Activated naive CD4-positive, alpha-beta T cell treated with anti-CD3 and anti-CD28 coated beads, Interleukin-2, amount 50 U/mL, for 16 hours (primary cell): Measurements from ENCODE around the gene FER1L5.

ENCODE experiments used
- DNase-seq: peaks from one replicate; pipeline ENCODE4 v3.0.0-alpha.2; 2020

Gene FER1L5

DNA sequence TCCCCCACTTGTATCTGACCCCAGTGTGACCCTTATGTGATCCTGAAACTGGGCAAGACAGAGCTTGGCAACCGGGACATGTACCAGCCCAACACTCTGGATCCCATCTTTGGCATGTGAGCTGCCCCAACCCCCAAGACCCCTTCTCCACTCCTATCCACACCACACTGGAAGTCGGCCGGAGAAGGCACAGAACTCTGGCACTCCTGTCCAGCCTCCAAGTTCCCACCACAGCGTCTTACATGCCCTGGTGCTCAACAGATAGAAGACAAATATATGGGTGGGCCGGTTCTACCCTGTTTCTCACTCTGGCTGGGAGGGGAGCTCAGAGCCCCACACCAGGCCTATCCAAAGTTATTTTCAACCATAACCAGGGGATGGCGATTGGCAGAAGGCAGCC is 56.5 kb downstream of the FER1L5 start:
- DNase-seq = no peak

DNA sequence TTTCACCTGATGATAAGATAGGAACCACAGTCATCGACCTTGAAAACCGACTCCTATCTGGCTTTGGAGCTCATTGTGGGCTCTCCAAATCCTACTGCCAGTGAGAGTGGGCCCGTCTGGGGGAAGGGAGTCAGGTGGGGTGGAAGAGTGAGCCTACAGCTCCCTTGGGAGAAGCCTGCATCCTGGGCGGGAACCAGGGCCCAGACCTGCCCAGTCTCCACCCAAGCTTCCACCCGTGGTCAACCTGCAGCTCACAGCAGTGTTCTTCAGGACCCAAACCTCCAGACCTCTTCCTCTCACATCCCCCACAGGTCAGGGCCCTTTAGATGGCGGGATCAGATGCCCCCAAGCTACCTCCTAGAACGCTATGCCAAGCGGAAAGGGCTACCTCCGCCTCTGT is 57.1 kb downstream of the FER1L5 start:
- DNase-seq = no peak

DNA sequence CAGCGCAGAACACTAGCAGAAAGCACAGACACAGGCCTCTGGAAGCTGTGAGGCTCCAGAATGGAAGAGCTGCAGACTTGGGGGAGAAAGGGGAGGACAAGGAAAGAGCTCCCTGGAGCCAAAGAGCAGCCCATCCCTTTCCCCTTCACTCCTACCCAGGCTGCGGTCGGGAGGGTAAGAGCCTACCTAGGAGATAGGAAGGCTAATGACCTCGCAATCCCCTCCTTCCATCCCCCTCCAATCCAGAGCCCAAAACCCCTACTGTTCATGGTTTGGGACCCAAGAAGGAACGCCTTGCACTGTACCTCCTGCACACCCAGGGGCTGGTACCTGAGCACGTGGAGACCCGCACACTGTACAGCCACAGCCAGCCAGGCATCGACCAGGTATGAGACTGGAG is 57.5 kb downstream of the FER1L5 start:
- DNase-seq = no peak

DNA sequence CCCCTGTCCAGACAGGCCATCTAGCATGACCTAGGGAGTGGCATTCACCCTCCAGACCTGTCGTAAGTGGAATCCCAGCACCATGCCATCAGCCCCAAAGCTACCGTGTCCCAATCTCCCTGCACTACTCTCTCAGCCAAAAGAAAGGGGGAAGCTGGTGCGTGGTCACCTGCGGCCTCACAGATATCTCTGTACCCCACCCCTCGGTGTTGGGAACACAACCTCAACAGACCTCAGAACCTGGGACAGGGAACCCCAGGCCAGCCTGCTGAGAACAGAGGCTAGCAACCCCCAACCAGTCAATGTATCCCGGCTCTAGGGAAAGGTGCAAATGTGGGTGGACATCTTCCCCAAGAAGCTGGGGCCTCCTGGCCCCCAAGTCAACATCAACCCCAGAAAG is 59.1 kb downstream of the FER1L5 start:
- DNase-seq = no peak

DNA sequence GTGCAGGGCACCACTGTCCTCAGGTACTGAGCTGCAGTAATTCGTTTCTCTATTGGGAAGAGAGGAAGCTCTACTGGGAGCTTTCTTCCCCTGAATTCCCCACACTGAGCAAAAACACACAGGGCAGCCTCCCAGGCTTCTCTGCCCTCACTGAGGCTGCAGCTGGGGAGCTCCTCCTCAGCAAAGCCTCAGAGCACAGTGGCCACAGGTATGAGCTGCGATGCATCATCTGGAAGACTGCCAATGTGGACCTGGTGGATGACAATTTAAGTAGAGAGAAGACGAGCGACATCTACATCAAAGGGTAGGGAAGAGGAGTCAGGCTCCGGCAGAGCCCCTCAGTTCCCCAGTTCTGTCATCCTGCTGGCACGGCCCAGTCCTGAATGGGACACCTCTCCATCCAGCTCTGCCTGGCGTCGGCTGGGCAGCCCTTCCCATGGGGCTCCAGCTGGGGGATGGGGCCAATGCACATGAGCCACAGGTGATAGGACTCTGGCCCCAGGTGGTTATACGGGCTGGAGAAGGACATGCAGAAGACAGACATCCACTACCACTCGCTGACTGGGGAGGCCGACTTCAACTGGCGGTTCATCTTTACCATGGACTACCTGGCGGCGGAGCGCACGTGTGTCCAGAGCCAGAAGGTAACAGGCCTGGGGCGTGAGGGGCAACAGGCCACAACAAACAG is 59.7 kb downstream of the FER1L5 start:
- no peak for DNase-seq

DNA sequence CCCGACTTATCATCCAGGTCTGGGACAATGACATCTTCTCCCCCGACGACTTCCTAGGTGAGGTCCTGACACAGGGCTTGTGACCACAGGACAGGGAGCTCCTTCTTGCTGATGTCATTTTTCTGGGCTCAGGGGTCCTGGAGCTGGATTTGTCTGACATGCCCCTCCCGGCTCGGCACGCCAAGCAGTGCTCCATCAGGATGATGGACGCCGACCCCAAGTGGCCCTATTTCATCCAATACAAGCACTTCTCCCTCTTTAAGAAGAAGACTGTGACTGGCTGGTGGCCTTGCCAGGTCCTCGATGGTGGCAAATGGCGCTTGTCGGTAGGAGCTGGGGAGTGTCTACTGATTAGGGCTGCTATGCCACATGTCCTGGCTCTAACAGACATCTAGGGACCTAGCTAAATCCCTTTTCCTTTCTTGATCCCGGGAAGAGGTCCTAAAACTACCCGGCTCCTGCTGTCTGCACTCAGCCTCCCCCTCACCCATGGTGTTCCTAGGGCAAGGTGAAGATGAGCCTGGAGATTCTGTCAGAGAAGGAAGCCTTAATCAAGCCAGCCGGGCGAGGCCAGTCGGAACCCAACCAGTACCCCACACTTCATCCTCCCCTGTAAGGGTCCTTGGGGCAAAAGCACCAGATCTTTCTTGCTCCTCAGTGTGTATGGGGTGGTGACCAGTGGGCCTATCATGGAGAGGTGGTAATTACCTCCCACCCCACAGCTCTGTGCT is 60.6 kb downstream of the FER1L5 start:
- DNase-seq = no peak

DNA sequence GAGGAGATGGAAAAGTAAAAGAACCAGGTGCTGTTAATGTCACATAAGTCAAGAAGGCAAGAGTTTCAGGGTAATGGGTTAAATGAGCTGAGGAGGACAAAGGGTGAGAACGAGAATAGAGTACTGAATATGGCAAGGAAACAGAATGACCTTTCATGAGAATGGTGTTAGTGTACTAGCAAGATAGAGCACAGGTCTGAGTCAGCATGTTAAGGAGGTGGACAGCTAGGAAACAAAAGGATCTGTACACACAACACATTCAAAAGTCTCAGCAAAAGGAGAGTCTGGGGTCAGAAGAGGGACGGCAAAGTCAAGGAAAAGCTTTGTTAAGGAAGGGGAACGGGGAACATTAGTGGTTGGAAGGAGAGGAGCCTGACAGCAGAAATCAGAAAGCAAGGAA is 68.4 kb downstream of the FER1L5 start:
- DNase-seq = no peak

DNA sequence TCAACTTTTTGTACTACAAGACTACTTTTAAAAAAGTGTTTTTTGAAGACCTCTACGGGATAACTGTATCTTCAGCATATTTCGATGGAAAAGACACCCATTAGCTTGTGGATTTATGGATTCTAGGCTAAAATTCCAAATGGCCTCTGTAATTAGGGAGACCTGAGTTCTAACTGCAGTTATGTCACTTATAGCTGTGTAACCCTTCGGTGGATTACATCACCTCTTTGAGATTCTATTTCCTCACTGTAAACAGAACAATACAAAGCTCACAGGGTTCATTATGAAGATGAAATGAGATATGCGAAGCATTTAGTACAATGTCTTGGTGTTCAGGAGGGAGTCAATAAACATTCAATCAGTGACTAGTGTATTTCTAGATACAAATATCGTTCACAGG is 73.1 kb downstream of the FER1L5 start:
- DNase-seq = no peak

DNA sequence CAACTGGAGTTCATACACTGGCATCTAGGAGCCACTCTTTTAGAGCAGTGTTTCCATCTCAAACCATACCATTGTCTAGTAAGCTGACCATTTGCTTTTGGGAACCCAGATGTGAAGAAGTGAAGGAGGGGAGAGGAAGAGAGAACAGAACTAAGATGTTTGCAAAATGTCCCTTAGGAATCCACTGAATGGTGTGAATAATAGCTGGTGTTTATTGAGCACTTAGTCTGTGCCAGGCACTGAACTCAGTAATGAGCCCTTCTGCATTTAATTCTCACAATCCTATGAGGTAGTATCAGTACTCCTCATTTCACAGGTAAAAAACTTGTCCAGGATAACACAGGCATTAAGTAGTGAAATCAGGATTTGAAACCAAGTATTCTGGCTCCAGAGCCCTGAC is 73.8 kb downstream of the FER1L5 start:
- no peak for DNase-seq

DNA sequence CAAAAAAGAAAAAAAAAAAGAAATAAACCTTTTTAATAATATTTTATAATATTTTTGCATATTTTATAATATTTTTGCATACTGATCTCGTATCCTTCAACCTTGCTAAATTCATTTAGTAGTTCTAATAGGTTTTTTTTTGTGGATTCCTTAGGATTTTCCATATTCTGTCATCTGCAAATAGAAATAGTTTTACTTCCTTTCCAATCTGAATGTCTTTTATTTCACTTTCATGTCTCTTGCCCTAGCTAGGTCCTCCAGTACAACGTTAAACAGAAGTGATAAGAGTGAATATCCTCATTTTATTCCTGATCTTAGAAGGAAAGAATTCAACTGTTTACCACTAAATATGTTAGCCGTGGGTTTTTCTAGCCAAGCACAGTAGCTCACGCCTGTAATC is 83.6 kb downstream of the FER1L5 start:
- DNase-seq = no peak

DNA sequence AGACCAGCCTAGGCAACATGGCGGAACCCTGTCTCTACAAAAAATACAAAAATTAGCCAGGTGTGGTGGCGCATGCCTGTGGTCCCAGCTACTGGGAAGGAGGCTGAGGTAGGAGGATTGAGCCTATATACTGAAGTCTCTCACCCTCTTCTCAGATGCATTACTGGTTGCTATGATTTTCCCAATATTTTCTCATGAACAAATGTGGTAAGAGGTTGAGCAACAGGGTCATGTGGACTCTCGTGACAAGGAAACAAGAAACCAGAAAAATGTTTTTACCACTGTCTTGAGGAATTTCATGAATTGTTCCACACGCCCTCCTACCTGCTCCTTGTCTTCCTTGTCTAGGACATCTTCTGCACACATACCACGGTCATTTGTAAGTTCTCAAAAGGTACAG is 84.9 kb downstream of the FER1L5 start:
- DNase-seq = no peak

DNA sequence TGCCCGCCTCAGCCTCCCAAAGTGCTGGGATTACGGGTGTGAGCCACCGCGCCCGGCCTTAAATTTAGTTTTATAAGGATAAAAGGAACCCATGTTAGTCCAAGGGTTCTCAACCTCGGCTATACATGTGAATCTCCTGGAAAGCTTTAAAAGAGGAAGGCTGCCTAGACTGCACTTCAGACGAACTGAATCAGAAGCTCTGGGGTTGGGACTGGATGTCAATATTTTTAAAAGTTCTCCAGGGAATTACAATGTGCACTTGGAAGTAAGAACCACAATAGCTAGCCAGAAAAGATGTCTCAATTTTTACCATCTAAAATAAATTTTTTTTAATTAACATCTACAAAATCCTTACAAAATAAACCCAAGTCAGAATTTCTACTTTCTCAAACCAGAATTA is 87.2 kb downstream of the FER1L5 start:
- DNase-seq = no peak

DNA sequence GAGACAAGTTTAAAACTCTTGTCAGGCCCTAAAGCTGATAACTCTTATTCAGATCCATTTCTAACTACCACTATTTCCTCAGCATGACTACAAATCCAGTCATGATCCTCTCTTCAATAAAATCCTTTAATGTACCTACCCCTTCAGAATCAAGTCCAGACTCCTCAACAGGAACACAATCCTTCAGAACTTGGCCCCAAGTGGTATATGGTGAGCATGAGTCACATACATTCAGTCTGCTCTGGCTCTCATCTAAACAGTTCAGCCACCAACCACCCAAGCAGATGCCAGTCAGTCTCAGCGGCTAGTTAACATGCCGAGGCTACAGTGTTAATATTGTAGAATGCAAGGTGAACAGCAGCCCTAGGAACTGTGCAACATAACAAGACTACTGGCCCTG is 87.6 kb downstream of the FER1L5 start:
- no peak for DNase-seq

DNA sequence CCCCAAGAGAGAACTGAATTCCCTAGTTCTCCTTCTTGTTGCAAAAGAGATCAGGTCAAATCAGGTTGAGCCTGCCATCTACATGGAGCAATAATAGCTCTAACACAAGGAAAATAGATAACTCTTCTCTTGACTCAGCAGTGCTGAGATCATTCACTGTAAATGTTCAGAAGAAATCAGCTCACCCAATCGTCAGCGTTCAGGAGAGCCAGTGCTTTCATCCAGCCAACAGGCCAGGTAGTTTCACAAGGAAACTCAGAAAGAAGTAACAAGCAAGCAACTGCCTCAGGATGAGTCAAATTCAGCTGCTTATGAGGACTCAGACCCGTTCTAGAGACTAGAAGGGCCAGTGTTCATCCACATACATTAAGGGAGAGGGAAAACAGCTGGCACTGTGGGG is 91.4 kb downstream of the FER1L5 start:
- DNase-seq = no peak

DNA sequence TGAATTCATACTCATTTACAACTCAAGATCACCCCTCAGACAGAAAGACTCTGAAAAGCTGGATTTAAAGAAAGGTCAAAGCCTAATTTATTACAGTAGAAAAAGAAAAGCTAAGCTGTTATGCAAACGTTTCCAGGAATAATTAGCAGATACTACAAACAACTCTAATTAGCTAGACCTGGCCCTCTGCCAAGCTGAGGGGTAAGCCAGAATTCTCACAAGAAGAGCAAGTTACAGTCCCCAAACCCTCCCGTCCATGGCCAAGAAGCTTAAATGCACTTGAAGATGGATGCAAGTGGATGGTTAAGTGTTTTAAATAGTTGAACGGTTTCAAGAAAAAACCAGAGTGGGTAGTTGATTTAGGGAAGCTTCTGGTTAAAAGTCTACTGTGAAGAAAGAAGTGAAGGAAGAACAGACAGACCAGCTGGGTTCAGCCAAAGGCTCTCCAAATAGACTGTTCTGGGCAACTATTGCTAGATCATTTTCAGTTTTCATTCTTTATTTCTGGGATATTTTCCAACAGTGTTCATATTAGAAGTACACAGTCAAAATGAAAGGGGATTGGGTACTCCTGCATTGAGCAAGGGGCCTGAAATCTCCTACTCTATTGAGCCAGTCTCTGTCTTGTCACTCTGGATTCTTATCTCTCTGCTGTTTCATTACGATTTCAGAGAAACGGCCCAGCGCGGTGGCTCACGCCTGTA is 92.5 kb downstream of the FER1L5 start:
- DNase-seq = no peak

DNA sequence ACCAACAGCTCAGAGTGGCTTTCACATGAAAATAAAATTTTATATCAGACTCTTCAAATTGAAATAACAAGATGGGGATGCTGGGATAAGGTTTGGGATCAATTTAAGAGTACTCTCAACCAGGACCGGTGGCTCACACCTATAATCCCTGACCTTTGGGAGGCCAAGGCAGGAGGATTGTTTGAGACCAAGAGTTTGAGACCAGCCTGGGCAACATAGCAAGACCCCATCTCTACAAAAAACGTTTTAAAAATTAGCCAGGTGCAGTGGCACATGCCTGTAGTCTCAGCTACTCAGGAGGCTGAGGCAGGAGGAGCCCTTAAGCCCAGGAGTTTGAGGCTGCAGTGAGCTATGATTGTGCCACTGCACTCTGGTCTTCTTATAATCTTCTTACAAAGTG is 94.7 kb downstream of the FER1L5 start:
- DNase-seq = no peak

DNA sequence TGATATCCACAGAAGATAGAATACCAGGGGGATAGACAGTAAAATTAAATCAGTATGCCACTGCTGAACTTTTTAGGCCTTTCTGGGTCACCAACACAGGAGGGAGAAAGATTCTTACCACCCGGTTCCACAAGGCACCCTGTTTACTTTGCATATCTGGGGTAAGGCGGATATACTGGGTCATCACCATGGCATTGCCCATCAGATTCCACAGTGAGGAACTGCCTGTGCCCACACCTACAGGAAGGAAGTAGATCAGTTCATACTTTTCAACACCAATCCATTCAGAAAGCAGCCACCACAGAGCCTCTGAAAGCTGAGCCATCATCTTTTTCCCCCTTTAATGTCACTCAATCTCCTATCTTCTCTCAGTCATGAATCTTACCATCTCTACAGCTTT is 95.3 kb downstream of the FER1L5 start:
- no peak for DNase-seq

DNA sequence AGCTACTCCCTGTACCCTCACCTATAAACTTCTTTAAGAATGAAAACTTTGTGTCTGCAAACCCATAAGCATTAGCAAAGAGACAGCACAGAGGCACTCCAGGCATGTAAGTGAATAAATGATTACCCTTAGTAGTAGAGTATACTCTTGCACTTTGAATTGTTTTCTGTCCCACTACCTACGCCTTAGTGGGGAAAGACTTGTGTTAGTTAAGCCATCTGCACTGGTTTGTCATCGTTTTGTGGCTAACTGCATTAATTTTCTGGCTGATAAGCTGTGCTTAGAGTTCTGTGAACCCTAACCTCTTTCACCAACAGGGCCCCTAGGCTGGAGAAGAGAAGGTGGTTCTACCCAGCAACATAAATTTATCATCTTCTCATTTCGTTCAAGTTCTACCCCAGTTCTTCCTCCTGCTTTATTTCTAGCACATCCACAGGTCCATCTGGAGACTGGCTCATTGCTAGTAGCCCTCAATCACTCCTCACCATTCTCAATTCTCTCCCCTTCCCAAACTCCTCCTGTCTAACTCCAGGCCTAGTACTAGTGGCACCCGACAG is 96.6 kb downstream of the FER1L5 start:
- DNase-seq = no peak

DNA sequence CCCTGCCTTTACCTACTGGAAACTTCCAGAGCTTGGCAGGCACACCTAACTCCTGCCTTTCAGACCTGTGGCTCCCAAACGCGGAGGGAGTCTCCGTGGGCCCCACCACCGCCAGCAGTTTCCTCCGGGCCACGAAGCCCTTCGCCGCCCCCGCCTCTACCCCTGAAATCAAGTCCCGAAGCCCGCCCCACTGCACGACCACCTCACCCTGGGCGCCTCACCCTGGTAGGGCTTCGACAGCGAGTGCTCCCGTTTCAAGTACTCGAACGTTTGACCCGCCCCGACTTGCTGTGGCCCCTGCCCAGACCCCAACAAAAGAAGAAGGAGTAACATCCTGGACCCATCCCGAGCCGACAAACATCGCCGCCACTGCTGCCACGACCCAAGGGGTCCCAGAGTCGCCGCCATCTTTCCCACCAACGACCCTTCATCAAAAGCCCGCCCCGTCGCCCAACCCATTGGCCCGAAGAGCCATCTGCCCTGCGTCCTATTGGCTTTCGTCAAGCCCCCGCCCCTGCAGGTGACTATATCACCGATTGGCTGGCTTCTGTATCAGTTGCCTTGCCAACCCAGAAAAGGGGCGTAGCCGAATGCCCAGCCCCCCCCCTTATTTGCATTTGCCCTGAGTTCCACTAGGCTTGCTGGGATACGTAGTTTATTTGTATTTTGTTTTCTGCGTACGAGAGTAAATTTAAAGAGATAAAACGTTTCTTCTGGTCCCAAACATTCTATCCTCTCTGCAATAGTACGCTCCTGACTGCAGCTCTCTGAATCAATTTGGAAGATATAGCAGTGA is 97.3 kb downstream of the FER1L5 start, which contains the start of gene LMAN2L:
LMAN2L (minus strand) TSS at position 432 of the 796 bp plus-strand sequence; CDS start at position 408, 24 bp downstream.
- DNase-seq = peak; percentile 97

DNA sequence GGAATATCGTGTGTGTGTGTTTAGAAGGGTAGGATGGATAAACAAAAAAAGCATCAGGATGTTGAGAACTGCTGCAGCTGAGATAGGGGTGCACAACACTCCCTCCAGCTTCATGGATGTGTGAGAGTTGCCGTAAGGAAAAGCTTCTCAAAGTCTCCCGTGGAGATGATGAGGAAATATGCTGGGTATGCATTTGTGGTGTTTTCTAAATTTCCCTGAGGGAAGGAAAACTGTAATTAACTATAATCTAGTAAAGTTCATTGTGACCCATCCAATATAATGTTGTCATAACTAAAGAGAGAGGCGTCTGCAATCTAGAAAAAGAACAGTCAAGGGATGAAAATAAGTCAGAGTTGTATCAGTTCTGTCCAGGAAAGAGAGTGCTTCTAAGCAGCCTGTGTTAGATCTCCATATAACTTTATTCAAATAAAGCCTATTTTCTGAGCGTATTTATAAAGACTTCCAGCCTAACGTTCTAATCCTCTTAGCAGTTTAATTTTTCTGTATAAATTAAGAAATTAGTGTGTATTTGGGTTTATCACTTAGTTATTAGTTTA is 104.6 kb downstream of the FER1L5 start:
- DNase-seq = no peak

DNA sequence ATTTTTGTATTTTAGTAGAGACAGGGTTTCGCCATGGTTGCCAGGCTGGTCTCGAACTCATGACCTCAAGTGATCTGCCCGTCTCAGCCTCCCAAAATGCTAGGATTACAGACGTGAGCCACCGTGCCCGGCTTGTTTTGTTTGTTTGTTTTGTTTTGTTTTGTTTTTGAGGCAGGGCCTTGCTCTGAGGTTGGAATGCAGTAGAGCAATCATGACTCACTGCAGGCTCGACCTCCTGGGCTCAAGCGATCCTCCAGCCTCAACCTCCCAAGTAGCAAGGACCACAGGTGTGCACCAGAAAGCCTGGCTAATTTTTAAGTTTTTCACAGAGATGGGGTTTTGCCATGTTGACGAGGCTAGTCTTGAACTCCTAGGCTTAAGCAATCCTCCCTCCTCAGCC is 109.2 kb downstream of the FER1L5 start:
- DNase-seq = no peak

DNA sequence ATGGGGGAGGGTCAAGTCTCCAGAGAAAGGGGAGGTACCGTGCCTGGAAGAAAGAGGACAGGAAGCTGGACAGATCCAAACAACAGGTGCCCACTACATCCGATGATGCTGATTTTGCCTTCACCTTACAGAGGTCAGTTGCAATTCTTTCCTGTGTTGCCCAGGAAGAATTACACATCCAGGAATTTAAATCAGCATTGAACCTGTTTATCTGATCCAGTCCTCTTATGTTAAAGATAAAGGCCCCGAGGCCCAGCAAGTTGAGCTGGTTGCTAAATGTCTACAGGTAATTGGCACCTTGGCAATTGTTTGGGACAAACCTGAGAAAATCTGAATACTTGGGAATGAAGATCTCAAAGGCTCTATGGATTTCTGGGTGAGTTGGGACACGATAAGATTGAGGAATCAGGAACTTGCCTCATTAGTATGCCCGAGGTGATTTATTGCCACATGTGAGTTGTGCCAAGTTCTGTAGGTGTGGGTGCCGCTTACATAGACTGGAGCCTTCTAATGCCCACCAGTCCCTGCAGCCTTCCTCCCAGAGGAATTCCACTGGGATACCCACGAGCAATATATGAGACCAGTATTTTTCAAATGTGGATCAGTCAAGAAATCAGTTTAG is 111.2 kb downstream of the FER1L5 start:
- DNase-seq = no peak
